HEK293 (cell line): ENCODE measurements around the gene PSME4.

Experiments used
- CTCF ChIA-PET: fragments of 350-600 bp; formaldehyde crosslinking; extraction: SDS; loops from one replicate; lab custom pipeline; 2021; ENCODE audit warnings: antibody characterized with exemption; lab: Yijun Ruan, JAX
- POLR2A ChIA-PET: fragments of 300-600 bp; formaldehyde crosslinking; extraction: SDS; loops from one replicate; lab custom pipeline; 2020; ENCODE audit warnings: antibody characterized with exemption, inconsistent platforms; lab: Yijun Ruan, JAX
- H3K27ac ChIP-seq: fragments of 200-500 bp; sonication (Bioruptor generic); 2 replicates; pipeline ENCODE4 v1.5.1; 2014; ENCODE audit warnings: low read depth, low read length, control low read depth, inconsistent platforms; ENCODE audit errors: extremely low read depth
- H3K36me3 ChIP-seq, 2 experiments: fragments of 200-500 bp in 1 of 2; sonication (Bioruptor generic) in 1 of 2; 1 replicate in 1 of 2; 2 replicates in 1 of 2; pipeline ENCODE4 v1.5.1; 2014 to 2017; ENCODE audit warnings: inconsistent platforms in 2 of 2, low read length in 2 of 2; ENCODE audit not compliant: control insufficient read depth in 2 of 2, insufficient read depth in 1 of 2
- H3K4me1 ChIP-seq: fragments of 200-500 bp; sonication (Bioruptor generic); 2 replicates; pipeline ENCODE4 v1.5.1; 2014; ENCODE audit warnings: mild to moderate bottlenecking, low read length, inconsistent platforms; ENCODE audit not compliant: control insufficient read depth, insufficient read depth
- H3K4me3 ChIP-seq: 2 replicates; pipeline ENCODE4 v1.5.1; 2011; ENCODE audit warnings: low read depth, mild to moderate bottlenecking, control low read depth, low read length, moderate library complexity
- H3K9me3 ChIP-seq: fragments of 200-500 bp; sonication (Bioruptor generic); 2 replicates; pipeline ENCODE4 v1.5.1; 2014; ENCODE audit warnings: low read depth, low read length, inconsistent platforms; ENCODE audit not compliant: control insufficient read depth, insufficient read depth
- ZNF473 ChIP-seq: fragments of 450-650 bp; formaldehyde crosslinking; IDR thresholded peaks from 2 replicates; pipeline ENCODE4 v1.5.1; 2017; ENCODE audit warnings: missing biosample characterization, missing genetic modification characterization
- ZNF529 ChIP-seq: fragments of 450-650 bp; formaldehyde crosslinking; IDR thresholded peaks from 2 replicates; pipeline ENCODE4 v1.5.1; 2017; ENCODE audit warnings: missing genetic modification characterization, missing biosample characterization; ENCODE audit not compliant: insufficient replicate concordance
- ZNF558 ChIP-seq: fragments of 450-650 bp; formaldehyde crosslinking; IDR thresholded peaks from 2 replicates; pipeline ENCODE4 v1.5.1; 2016; ENCODE audit warnings: missing biosample characterization, missing genetic modification characterization
- ZNF585B ChIP-seq: fragments of 450-650 bp; formaldehyde crosslinking; IDR thresholded peaks from 2 replicates; pipeline ENCODE4 v1.5.1; 2016; ENCODE audit warnings: missing biosample characterization, missing genetic modification characterization
- ZNF610 ChIP-seq: fragments of 450-650 bp; formaldehyde crosslinking; IDR thresholded peaks from 2 replicates; pipeline ENCODE4 v1.5.1; 2016; ENCODE audit warnings: missing biosample characterization, missing genetic modification characterization, borderline replicate concordance
- ZNF654 ChIP-seq: fragments of 450-650 bp; formaldehyde crosslinking; IDR thresholded peaks from 2 replicates; pipeline ENCODE4 v1.5.1; 2016; ENCODE audit warnings: low read depth, missing biosample characterization, missing genetic modification characterization
- ZNF670 ChIP-seq: fragments of 450-650 bp; formaldehyde crosslinking; IDR thresholded peaks from 2 replicates; pipeline ENCODE4 v1.5.1; 2016; ENCODE audit warnings: missing biosample characterization, missing genetic modification characterization, low read depth
- ZNF768 ChIP-seq: fragments of 450-650 bp; formaldehyde crosslinking; IDR thresholded peaks from 2 replicates; pipeline ENCODE4 v1.5.1; 2018; ENCODE audit warnings: missing biosample characterization, mild to moderate bottlenecking, missing genetic modification characterization
- ZNF785 ChIP-seq: fragments of 450-650 bp; formaldehyde crosslinking; IDR thresholded peaks from 2 replicates; pipeline ENCODE4 v1.5.1; 2016; ENCODE audit warnings: missing biosample characterization, missing genetic modification characterization
- ZNF843 ChIP-seq: fragments of 450-650 bp; formaldehyde crosslinking; IDR thresholded peaks from 2 replicates; pipeline ENCODE4 v1.5.1; 2016; ENCODE audit warnings: missing biosample characterization, missing genetic modification characterization
- TF ChIP-seq, protein P1 (sequence below): IDR thresholded peaks from 2 replicates; pipeline ENCODE4 v1.6.1; 2011; ENCODE audit warnings: mild to moderate bottlenecking, low read depth, low read length, borderline replicate concordance
- TF ChIP-seq, protein P2 (sequence below): fragments of 450-650 bp; formaldehyde crosslinking; IDR thresholded peaks from 2 replicates; pipeline ENCODE4 v1.5.1; 2017; ENCODE audit warnings: missing biosample characterization, missing genetic modification characterization
- TF ChIP-seq, protein P3 (sequence below): fragments of 450-650 bp; formaldehyde crosslinking; IDR thresholded peaks from 2 replicates; pipeline ENCODE4 v1.5.1; 2016; ENCODE audit warnings: missing biosample characterization, missing genetic modification characterization
- TF ChIP-seq, protein P4 (sequence below): fragments of 450-650 bp; IDR thresholded peaks from 2 replicates; pipeline ENCODE4 v1.5.1; 2018; ENCODE audit warnings: missing biosample characterization, mild to moderate bottlenecking, missing genetic modification characterization
- TF ChIP-seq, protein P5 (sequence below): fragments of 450-650 bp; formaldehyde crosslinking; conservative IDR thresholded peaks from 2 replicates; pipeline ENCODE4 v1.5.1; 2016; ENCODE audit warnings: low read depth, missing biosample characterization, missing genetic modification characterization
- TF ChIP-seq, protein P6 (sequence below): fragments of 450-650 bp; formaldehyde crosslinking; IDR thresholded peaks from 2 replicates; pipeline ENCODE4 v1.5.1; 2016; ENCODE audit warnings: missing biosample characterization, missing genetic modification characterization
- TF ChIP-seq, protein P7 (sequence below): fragments of 450-650 bp; formaldehyde crosslinking; IDR thresholded peaks from 2 replicates; pipeline ENCODE4 v1.5.1; 2016; ENCODE audit warnings: missing biosample characterization, missing genetic modification characterization, borderline replicate concordance

Gene PSME4

DNA sequence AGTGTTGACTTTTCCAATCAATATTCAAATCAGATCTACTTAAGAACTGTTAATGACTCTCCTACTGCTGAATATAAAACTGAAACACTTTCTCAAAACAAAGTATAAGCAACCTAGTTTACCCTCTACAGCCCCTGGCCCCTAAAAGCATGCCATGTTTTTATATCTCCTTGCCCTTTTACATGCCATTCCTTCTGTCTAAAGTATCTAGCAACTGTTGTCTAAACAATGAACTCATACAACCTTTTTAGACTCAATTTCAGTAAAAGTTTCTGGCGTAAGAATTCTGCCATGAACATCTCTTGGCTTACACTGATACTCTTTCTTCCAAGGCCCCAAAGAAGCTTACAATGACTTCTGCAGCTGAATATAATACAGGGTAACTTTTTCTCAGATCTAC, 63.2 kb downstream of the PSME4 start:
- POLR2A ChIA-PET = no interaction called here
- Histone ChIP-seq H3K36me3 (peaks cover 56 to 67% of the 10 kb centered on the region in 2 experiments), H3K27ac (no peak overlapping the region), H3K4me3 (no peak overlapping the region), H3K9me3 (no peaks in the 10 kb centered on the region), H3K4me1 (no peaks in the 10 kb centered on the region)
- CTCF ChIA-PET = interaction anchor here (0.5 kb wide), 1 partner anchor 172 kb away, joined by 3 read pairs; no protein-coding TSS in a partner anchor
- TF ChIP-seq ZNF585B (tag by site-specific recombination) (no peak), ZNF670 (tag by site-specific recombination) (no peak), ZNF610 (tag by site-specific recombination) (no peak), ZNF558 (tag by site-specific recombination) (no peak), ZNF654 (tag by site-specific recombination) (no peak), ZNF473 (tag by site-specific recombination) (no peak), ZNF843 (tag by site-specific recombination) (no peak)

DNA sequence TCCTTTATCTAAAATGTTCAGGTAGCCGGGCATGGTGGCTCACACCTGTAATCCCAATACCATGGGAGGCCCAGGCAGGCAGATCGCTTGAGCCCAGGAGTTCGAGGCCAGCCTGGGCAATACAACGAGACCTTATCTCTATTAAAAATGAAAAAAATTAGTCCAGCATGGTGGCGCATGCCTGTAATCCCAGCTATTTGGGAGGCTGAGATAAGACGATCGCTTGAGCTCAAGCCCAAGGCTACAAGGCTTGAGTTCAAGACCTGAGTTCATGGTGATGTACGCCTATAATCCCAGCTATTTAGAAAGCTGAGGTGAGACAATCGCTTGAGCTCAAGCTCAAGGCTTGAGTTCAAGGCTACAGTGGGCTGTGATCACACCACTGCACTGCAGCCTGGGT, 65.4 kb downstream of the PSME4 start:
- no peaks in the 10 kb centered on the region for H3K9me3 ChIP-seq
- peaks cover 67 to 88% of the 10 kb centered on the region in 2 experiments for H3K36me3 ChIP-seq
- CTCF ChIA-PET = interaction anchor here (0.9 kb wide), 1 partner anchor 9 kb away, joined by 3 read pairs; no protein-coding TSS in a partner anchor
- TF ChIP-seq, protein P1, sequence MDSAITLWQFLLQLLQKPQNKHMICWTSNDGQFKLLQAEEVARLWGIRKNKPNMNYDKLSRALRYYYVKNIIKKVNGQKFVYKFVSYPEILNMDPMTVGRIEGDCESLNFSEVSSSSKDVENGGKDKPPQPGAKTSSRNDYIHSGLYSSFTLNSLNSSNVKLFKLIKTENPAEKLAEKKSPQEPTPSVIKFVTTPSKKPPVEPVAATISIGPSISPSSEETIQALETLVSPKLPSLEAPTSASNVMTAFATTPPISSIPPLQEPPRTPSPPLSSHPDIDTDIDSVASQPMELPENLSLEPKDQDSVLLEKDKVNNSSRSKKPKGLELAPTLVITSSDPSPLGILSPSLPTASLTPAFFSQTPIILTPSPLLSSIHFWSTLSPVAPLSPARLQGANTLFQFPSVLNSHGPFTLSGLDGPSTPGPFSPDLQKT = no peak
- no peak for TF ChIP-seq ZNF785 (tag by site-specific recombination)
- TF ChIP-seq, protein P2, sequence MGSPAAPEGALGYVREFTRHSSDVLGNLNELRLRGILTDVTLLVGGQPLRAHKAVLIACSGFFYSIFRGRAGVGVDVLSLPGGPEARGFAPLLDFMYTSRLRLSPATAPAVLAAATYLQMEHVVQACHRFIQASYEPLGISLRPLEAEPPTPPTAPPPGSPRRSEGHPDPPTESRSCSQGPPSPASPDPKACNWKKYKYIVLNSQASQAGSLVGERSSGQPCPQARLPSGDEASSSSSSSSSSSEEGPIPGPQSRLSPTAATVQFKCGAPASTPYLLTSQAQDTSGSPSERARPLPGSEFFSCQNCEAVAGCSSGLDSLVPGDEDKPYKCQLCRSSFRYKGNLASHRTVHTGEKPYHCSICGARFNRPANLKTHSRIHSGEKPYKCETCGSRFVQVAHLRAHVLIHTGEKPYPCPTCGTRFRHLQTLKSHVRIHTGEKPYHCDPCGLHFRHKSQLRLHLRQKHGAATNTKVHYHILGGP (tag by site-specific recombination) = no peak
- no peak for TF ChIP-seq ZNF529 (tag by site-specific recombination)
- TF ChIP-seq, protein P3, sequence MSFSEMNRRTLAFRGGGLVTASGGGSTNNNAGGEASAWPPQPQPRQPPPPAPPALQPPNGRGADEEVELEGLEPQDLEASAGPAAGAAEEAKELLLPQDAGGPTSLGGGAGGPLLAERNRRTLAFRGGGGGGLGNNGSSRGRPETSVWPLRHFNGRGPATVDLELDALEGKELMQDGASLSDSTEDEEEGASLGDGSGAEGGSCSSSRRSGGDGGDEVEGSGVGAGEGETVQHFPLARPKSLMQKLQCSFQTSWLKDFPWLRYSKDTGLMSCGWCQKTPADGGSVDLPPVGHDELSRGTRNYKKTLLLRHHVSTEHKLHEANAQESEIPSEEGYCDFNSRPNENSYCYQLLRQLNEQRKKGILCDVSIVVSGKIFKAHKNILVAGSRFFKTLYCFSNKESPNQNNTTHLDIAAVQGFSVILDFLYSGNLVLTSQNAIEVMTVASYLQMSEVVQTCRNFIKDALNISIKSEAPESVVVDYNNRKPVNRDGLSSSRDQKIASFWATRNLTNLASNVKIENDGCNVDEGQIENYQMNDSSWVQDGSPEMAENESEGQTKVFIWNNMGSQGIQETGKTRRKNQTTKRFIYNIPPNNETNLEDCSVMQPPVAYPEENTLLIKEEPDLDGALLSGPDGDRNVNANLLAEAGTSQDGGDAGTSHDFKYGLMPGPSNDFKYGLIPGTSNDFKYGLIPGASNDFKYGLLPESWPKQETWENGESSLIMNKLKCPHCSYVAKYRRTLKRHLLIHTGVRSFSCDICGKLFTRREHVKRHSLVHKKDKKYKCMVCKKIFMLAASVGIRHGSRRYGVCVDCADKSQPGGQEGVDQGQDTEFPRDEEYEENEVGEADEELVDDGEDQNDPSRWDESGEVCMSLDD = no peak
- TF ChIP-seq, protein P4, sequence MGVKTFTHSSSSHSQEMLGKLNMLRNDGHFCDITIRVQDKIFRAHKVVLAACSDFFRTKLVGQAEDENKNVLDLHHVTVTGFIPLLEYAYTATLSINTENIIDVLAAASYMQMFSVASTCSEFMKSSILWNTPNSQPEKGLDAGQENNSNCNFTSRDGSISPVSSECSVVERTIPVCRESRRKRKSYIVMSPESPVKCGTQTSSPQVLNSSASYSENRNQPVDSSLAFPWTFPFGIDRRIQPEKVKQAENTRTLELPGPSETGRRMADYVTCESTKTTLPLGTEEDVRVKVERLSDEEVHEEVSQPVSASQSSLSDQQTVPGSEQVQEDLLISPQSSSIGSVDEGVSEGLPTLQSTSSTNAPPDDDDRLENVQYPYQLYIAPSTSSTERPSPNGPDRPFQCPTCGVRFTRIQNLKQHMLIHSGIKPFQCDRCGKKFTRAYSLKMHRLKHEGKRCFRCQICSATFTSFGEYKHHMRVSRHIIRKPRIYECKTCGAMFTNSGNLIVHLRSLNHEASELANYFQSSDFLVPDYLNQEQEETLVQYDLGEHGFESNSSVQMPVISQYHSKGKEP (tag by site-specific recombination) = no peak
- TF ChIP-seq, protein P5, sequence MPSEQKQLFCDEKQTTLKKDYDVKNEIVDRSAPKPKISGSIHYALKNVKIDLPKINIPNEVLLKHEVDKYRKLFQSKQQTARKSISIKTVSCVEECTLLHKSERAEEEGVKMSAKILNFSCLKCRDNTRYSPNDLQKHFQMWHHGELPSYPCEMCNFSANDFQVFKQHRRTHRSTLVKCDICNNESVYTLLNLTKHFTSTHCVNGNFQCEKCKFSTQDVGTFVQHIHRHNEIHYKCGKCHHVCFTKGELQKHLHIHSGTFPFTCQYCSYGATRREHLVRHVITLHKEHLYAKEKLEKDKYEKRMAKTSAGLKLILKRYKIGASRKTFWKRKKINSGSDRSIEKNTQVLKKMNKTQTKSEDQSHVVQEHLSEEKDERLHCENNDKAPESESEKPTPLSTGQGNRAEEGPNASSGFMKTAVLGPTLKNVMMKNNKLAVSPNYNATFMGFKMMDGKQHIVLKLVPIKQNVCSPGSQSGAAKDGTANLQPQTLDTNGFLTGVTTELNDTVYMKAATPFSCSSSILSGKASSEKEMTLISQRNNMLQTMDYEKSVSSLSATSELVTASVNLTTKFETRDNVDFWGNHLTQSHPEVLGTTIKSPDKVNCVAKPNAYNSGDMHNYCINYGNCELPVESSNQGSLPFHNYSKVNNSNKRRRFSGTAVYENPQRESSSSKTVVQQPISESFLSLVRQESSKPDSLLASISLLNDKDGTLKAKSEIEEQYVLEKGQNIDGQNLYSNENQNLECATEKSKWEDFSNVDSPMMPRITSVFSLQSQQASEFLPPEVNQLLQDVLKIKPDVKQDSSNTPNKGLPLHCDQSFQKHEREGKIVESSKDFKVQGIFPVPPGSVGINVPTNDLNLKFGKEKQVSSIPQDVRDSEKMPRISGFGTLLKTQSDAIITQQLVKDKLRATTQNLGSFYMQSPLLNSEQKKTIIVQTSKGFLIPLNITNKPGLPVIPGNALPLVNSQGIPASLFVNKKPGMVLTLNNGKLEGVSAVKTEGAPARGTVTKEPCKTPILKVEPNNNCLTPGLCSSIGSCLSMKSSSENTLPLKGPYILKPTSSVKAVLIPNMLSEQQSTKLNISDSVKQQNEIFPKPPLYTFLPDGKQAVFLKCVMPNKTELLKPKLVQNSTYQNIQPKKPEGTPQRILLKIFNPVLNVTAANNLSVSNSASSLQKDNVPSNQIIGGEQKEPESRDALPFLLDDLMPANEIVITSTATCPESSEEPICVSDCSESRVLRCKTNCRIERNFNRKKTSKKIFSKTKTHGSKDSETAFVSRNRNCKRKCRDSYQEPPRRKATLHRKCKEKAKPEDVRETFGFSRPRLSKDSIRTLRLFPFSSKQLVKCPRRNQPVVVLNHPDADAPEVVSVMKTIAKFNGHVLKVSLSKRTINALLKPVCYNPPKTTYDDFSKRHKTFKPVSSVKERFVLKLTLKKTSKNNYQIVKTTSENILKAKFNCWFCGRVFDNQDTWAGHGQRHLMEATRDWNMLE (tag by site-specific recombination) = no peak
- TF ChIP-seq, protein P6, sequence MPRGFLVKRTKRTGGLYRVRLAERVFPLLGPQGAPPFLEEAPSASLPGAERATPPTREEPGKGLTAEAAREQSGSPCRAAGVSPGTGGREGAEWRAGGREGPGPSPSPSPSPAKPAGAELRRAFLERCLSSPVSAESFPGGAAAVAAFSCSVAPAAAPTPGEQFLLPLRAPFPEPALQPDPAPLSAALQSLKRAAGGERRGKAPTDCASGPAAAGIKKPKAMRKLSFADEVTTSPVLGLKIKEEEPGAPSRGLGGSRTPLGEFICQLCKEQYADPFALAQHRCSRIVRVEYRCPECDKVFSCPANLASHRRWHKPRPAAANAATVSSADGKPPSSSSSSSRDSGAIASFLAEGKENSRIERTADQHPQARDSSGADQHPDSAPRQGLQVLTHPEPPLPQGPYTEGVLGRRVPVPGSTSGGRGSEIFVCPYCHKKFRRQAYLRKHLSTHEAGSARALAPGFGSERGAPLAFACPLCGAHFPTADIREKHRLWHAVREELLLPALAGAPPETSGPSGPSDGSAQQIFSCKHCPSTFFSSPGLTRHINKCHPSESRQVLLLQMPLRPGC (tag by site-specific recombination) = no peak
- TF ChIP-seq ZNF768 (tag by site-specific recombination) = no peak
- TF ChIP-seq, protein P7, sequence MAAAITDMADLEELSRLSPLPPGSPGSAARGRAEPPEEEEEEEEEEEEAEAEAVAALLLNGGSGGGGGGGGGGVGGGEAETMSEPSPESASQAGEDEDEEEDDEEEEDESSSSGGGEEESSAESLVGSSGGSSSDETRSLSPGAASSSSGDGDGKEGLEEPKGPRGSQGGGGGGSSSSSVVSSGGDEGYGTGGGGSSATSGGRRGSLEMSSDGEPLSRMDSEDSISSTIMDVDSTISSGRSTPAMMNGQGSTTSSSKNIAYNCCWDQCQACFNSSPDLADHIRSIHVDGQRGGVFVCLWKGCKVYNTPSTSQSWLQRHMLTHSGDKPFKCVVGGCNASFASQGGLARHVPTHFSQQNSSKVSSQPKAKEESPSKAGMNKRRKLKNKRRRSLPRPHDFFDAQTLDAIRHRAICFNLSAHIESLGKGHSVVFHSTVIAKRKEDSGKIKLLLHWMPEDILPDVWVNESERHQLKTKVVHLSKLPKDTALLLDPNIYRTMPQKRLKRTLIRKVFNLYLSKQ = no peak

More for the DNA sequence above, 65.4 kb downstream of the PSME4 start:
- Histone ChIP-seq H3K27ac (no peak overlapping the region), H3K4me1 (no peaks in the 10 kb centered on the region), H3K4me3 (no peak overlapping the region)
- POLR2A ChIA-PET = no interaction called here
